GM23248 (cell line): ENCODE measurements around the gene GMPR. TPM values are rescaled to one million over a fixed set of nuclear protein-coding genes. Genes with fewer than 3 reads are reported as not detected.
A peak's percentile ranks its signal among the peaks of the same experiment; 100 is the strongest.

Experiments used
- DNase-seq: peaks from one replicate; pipeline ENCODE4 v3.0.0-alpha.2; 2015
- H2AFZ ChIP-seq: fragments of 200-600 bp; sonication (generic); 2 replicates; pipeline ENCODE4 v1.6.1; 2016; ENCODE audit warnings: antibody characterized with exemption
- H3F3A ChIP-seq: fragments of 200-600 bp; sonication (generic); 2 replicates; pipeline ENCODE4 v1.6.1; 2016; ENCODE audit warnings: mild to moderate bottlenecking, antibody characterized with exemption, mixed run types; ENCODE audit not compliant: insufficient read depth
- H3K27ac ChIP-seq: fragments of 200-600 bp; sonication (generic); 2 replicates; pipeline ENCODE4 v1.5.1; 2016; ENCODE audit warnings: mild to moderate bottlenecking
- H3K27me3 ChIP-seq: fragments of 200-600 bp; sonication (generic); replicated peaks from 2 replicates; pipeline ENCODE4 v1.6.1; 2016; ENCODE audit warnings: mild to moderate bottlenecking; ENCODE audit not compliant: insufficient read depth
- H3K36me3 ChIP-seq: fragments of 200-600 bp; sonication (generic); 2 replicates; pipeline ENCODE4 v1.6.1; 2016; ENCODE audit warnings: low read depth, mild to moderate bottlenecking
- H3K4me1 ChIP-seq: fragments of 200-600 bp; sonication (generic); 2 replicates; pipeline ENCODE4 v1.6.1; 2016; ENCODE audit warnings: mild to moderate bottlenecking; ENCODE audit not compliant: insufficient read depth
- H3K4me2 ChIP-seq: fragments of 200-600 bp; sonication (generic); one replicate; pipeline ENCODE4 v1.6.1; 2016; ENCODE audit warnings: mild to moderate bottlenecking; ENCODE audit not compliant: unreplicated experiment
- H3K4me3 ChIP-seq: fragments of 200-600 bp; sonication (generic); 2 replicates; pipeline ENCODE4 v1.5.1; 2016; ENCODE audit warnings: mild to moderate bottlenecking
- H3K79me2 ChIP-seq: fragments of 200-600 bp; sonication (generic); 2 replicates; pipeline ENCODE4 v1.6.1; 2016; ENCODE audit warnings: mild to moderate bottlenecking; ENCODE audit not compliant: insufficient read depth
- H3K9ac ChIP-seq: fragments of 200-600 bp; sonication (generic); 2 replicates; pipeline ENCODE4 v1.6.1; 2016; ENCODE audit warnings: mild to moderate bottlenecking
- H3K9me2 ChIP-seq: fragments of 200-600 bp; sonication (generic); 2 replicates; pipeline ENCODE4 v1.6.1; 2016; ENCODE audit warnings: mixed run types, mild to moderate bottlenecking, moderate library complexity; ENCODE audit not compliant: insufficient read depth
- H3K9me3 ChIP-seq: fragments of 200-600 bp; sonication (generic); one replicate; pipeline ENCODE4 v1.6.1; 2017; ENCODE audit warnings: low read depth
- H4K20me1 ChIP-seq: fragments of 200-600 bp; sonication (generic); 2 replicates; pipeline ENCODE4 v1.6.0; 2016; ENCODE audit not compliant: insufficient read depth
- EZH2 ChIP-seq: fragments of 200-600 bp; sonication (generic); IDR thresholded peaks from 2 replicates; pipeline ENCODE4 v1.6.1; 2018; ENCODE audit warnings: antibody characterized with exemption, mild to moderate bottlenecking; ENCODE audit not compliant: insufficient read depth, poor library complexity, severe bottlenecking
- EZH2phosphoT487 ChIP-seq: fragments of 200-600 bp; sonication (generic); IDR thresholded peaks from 2 replicates; pipeline ENCODE4 v1.6.1; 2018; ENCODE audit warnings: antibody characterized with exemption, moderate library complexity, mild to moderate bottlenecking, low read depth; ENCODE audit not compliant: insufficient read depth
- WGBS, 2 experiments: methylation state at CpG; one replicate each; pipeline ENCODE4 v1.1.6; 2015 to 2017; ENCODE audit warnings: low lambda C conversion rate in 2 of 2, low coverage in 1 of 2; ENCODE audit errors: missing lambda C conversion rate in 2 of 2; 5-methylcytosine and 5-hydroxymethylcytosine counted together
- in situ Hi-C: fragments of 300-500 bp; cut with MboI; formaldehyde crosslinking; loops from 2 replicates; pipeline ENCODE4 v1.15.0; 2020
- polyA plus RNA-seq: library from polyadenylated mRNA; unstranded; fragments of >200 nt; fragmentation: Nextera tagmentation; extraction: Ambion mirVana; gene quantifications from 2 replicates; pipeline ENCODE4 v1.2.1, GENCODE V29; 2016
- total RNA-seq: library from RNA; depleted of rRNA; stranded (reverse); fragments of >200 nt; shearing (Covaris generic); gene quantifications from 2 replicates; pipeline ENCODE4 v1.2.3, GENCODE V29; 2014

Gene GMPR
- total and polyA plus RNA-seq, 2 experiments from 2014 or later: 2.2 to 2.3 TPM

- Histone ChIP-seq H2AFZ (no peak overlapping the region), H3K9me2 (no peaks in the 10 kb centered on the region), H3K27me3 (no peaks in the 10 kb centered on the region; the same call in 1 of the 2 replicates), H3K27ac (no peak overlapping the region), H3K36me3 (no peaks in the 10 kb centered on the region), H3K9me3 (no peaks in the 10 kb centered on the region), H3K4me2 (no peak overlapping the region), H3K9ac (no peak overlapping the region), H3F3A (peaks cover 17% of the 10 kb centered on the region), H3K4me1 (peaks cover 22% of the 10 kb centered on the region), H4K20me1 (no peaks in the 10 kb centered on the region), H3K79me2 (no peaks in the 10 kb centered on the region), H3K4me3 (no peak overlapping the region)
- in situ Hi-C loops: no loop called here
- no peak for DNase-seq
- 26 to 28% methylated on average over 4 of the region's 4 CpGs for WGBS, 2 experiments
- TF ChIP-seq EZH2: no peak
Observed at GRCh38 chr6:16209539-16209938, 28.8 kb upstream of the GMPR start.

DNA sequence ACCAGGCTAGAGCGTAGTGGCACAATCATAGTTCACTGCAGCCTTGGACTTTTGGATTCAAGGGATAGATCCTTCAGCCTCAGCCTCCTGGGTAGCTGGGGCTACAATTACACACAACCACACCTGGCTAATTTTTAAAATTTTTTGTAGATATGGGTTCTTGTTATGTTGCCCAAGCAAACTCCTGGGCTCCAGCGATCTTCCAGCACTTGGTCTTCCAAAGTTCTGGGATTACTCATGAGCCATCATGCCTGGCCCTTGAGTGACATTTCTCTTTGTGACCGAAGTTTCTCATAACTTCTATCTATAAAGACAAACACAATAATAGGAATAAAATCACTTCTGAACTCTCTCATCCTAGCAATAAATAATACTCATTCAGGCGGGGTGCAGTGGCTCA lies 26.1 kb upstream of the GMPR start:
- no peaks in the 10 kb centered on the region for H3K9me3 ChIP-seq
- no peak for DNase-seq
- no peaks in the 10 kb centered on the region; the same call in 1 of the 2 replicates for H3K27me3 ChIP-seq
- H2AFZ ChIP-seq: no peak overlapping the region
- H4K20me1 ChIP-seq: no peaks in the 10 kb centered on the region
- TF ChIP-seq EZH2phosphoT487: no peak
- no peak for TF ChIP-seq EZH2
- H3K9me2 ChIP-seq: no peaks in the 10 kb centered on the region
- H3K9ac ChIP-seq: no peak overlapping the region
- no peak overlapping the region for H3K27ac ChIP-seq
- H3K4me3 ChIP-seq: no peak overlapping the region
- H3K79me2 ChIP-seq: no peaks in the 10 kb centered on the region
- H3K36me3 ChIP-seq: no peaks in the 10 kb centered on the region
- in situ Hi-C loops: no loop called here
- H3K4me2 ChIP-seq: no peak overlapping the region
- peaks cover 3% of the 10 kb centered on the region for H3F3A ChIP-seq
- 94 to 96% methylated on average over 4 of the region's 4 CpGs for WGBS, 2 experiments
- peaks cover 17% of the 10 kb centered on the region for H3K4me1 ChIP-seq

- Histone ChIP-seq H2AFZ (no peak overlapping the region), H3K4me1 (peaks cover 17% of the 10 kb centered on the region), H3F3A (peaks cover 3% of the 10 kb centered on the region; the same call in 1 of the 2 replicates), H3K4me3 (peak overlapping the region; percentile 26; the same call in 1 of the 2 replicates), H3K9me2 (no peaks in the 10 kb centered on the region), H3K79me2 (no peaks in the 10 kb centered on the region), H3K4me2 (peak overlapping the region; percentile 50), H3K27me3 (no peaks in the 10 kb centered on the region), H4K20me1 (no peaks in the 10 kb centered on the region), H3K9ac (no peak overlapping the region), H3K27ac (no peak overlapping the region), H3K9me3 (no peaks in the 10 kb centered on the region), H3K36me3 (no peaks in the 10 kb centered on the region)
- peak; percentile 29 for DNase-seq
- in situ Hi-C loops: no loop called here
- TF ChIP-seq EZH2phosphoT487 (no peak), EZH2 (no peak)
- 35 to 40% methylated on average over 31 to 38 of the region's 43 CpGs for WGBS, 2 experiments
Observed at GRCh38 chr6:16216501-16217155, 21.8 kb upstream of the GMPR start.

- Histone ChIP-seq H3K27me3 (no peaks in the 10 kb centered on the region), H3K79me2 (no peaks in the 10 kb centered on the region), H3K9me3 (no peaks in the 10 kb centered on the region), H3K4me1 (peaks cover 17% of the 10 kb centered on the region), H3K36me3 (no peaks in the 10 kb centered on the region), H3K9ac (no peak overlapping the region), H3K27ac (no peak overlapping the region), H3K4me3 (no peak overlapping the region), H3F3A (peaks cover 3% of the 10 kb centered on the region; the same call in 1 of the 2 replicates), H4K20me1 (no peaks in the 10 kb centered on the region), H3K9me2 (no peaks in the 10 kb centered on the region), H3K4me2 (no peak overlapping the region), H2AFZ (no peak overlapping the region)
- no peak for TF ChIP-seq EZH2phosphoT487
- TF ChIP-seq EZH2: no peak
- WGBS, 2 experiments: 97 to 98% methylated on average over 17 of the region's 17 CpGs
- DNase-seq: no peak
- in situ Hi-C loops: no loop called here
Observed at GRCh38 chr6:16217156-16217721, 21.1 kb upstream of the GMPR start.
